Measurements from ENCODE around the gene CTSO. TPM values are rescaled to one million over a fixed set of nuclear protein-coding genes. Genes with fewer than 3 reads are reported as not detected.

CTSO gene
- polyA plus RNA-seq, 2 of the 4 experiments (the other 2 are of a cell fraction), result 0.81 to 2.0 TPM

- no peak overlapping the region for H3K27ac ChIP-seq
- POLR2A ChIA-PET, result no interaction called here
- H3K9me3 ChIP-seq, result no peaks in the 10 kb centered on the region
- H3K4me2 ChIP-seq, result no peak overlapping the region
- H3K4me3 ChIP-seq, result no peak overlapping the region
- H3K4me1 ChIP-seq, result 0 out of 3 replicates have a peak, but pooled peaks cover 6% of the 10 kb centered on the region
- FAIRE-seq (no peak), DNase-seq (ENCODE audit: low read depth in 1 of 2, low spot score in 1 of 2) (no peak), ATAC-seq (no peak)
- CTCF ChIA-PET, result no interaction called here
- WGBS (ENCODE audit: missing lambda C conversion rate), result 28% methylated on average over 3 of the region's 3 CpGs
- TF ChIP-seq RNF2 (IDR thresholded peaks at IDR 0.05; ENCODE audit: borderline replicate concordance, low read depth) (no peak), ZNF302 (CRISPR knock-in tag; IDR thresholded peaks at IDR 0.05) (no peak), KDM5A (IDR thresholded peaks at IDR 0.05) (no peak), ZFP36 (IDR thresholded peaks at IDR 0.05; ENCODE audit: borderline replicate concordance, partially characterized antibody) (no peak), CHD4 (IDR thresholded peaks at IDR 0.05; ENCODE audit: borderline replicate concordance) (no peak), NFE2L2 (conservative IDR thresholded peaks at IDR 0.05; ENCODE audit: low read length) (no peak), MAZ (IDR thresholded peaks at IDR 0.05; ENCODE audit: borderline replicate concordance, low read depth, low read length) (no peak), ATOH8 (CRISPR knock-in tag; IDR thresholded peaks at IDR 0.05; ENCODE audit: low read depth) (no peak), PBX3 (IDR thresholded peaks at IDR 0.05) (no peak), BHLHE40 (IDR thresholded peaks at IDR 0.05; ENCODE audit: low read depth, low read length) (no peak), CBX2 (IDR thresholded peaks at IDR 0.05; ENCODE audit: borderline replicate concordance, low read depth) (no peak), EHMT2 (IDR thresholded peaks at IDR 0.05; ENCODE audit: low read depth) (no peak), MYC (IDR thresholded peaks at IDR 0.05; ENCODE audit: borderline replicate concordance, low read length) (no peak)
Measured at GRCh38 chr4:155904331-155904730, 49.3 kb downstream of the CTSO start.

GRCh38 chr4:155903453-155903852 is 50.2 kb downstream of the CTSO start, which contains the start of gene TDO2:
TDO2 (plus strand) TSS chr4:155903696; CDS start chr4:155903759, 63 bp downstream.
- Histone ChIP-seq H3K4me1 (0 out of 3 replicates have a peak, but pooled peaks cover 6% of the 10 kb centered on the region), H3K4me2 (no peak within 1 kb of the TSS), H3K9me3 (no peaks in the 10 kb centered on the region), H3K27ac (no peak within 1 kb of the TSS), H3K4me3 (no peak within 1 kb of the TSS)
- ChIA-PET POLR2A (no interaction called here), CTCF (no interaction called here)
- FAIRE-seq (no peak), ATAC-seq (no peak), DNase-seq (ENCODE audit: low read depth in 1 of 2, low spot score in 1 of 2) (no peak)
- no peak for TF ChIP-seq HOXA7 (CRISPR knock-in tag; IDR thresholded peaks at IDR 0.05)
- no peak for TF ChIP-seq EP300 (IDR thresholded peaks at IDR 0.05)
- no peak for TF ChIP-seq CBX8 (IDR thresholded peaks at IDR 0.05)
- TF ChIP-seq HOXB13 (CRISPR knock-in tag; IDR thresholded peaks at IDR 0.05; ENCODE audit: low read depth), result no peak
- TF ChIP-seq KDM1A (IDR thresholded peaks at IDR 0.05; ENCODE audit: low read depth), result no peak
- no peak for TF ChIP-seq HDAC2 (IDR thresholded peaks at IDR 0.05)
- TF ChIP-seq ZFP36 (IDR thresholded peaks at IDR 0.05; ENCODE audit: borderline replicate concordance, partially characterized antibody), result no peak
- TF ChIP-seq TFCP2L1 (CRISPR knock-in tag; IDR thresholded peaks at IDR 0.05), result no peak
- TF ChIP-seq ZSCAN20 (CRISPR knock-in tag; IDR thresholded peaks at IDR 0.05), result no peak
- 7% methylated on average over 1 of the region's 1 CpG for WGBS (ENCODE audit: missing lambda C conversion rate)

- H3K4me2 ChIP-seq, result no peak overlapping the region
- POLR2A ChIA-PET, result no interaction called here
- H3K27ac ChIP-seq, result no peak overlapping the region
- no peaks in the 10 kb centered on the region for H3K9me3 ChIP-seq
- 0 out of 3 replicates have a peak, but pooled peaks cover 3% of the 10 kb centered on the region for H3K4me1 ChIP-seq
- H3K4me3 ChIP-seq, result no peak overlapping the region
- CTCF ChIA-PET, result no interaction called here
- 76% methylated on average over 2 of the region's 2 CpGs for WGBS (ENCODE audit: missing lambda C conversion rate)
- no peak for DNase-seq (ENCODE audit: low read depth in 1 of 2, low spot score in 1 of 2)
- no peak for ATAC-seq
- no peak for FAIRE-seq
- no peak for TF ChIP-seq EHMT2 (IDR thresholded peaks at IDR 0.05; ENCODE audit: low read depth)
- no peak for TF ChIP-seq ESRRA (IDR thresholded peaks at IDR 0.05; ENCODE audit: borderline replicate concordance, low read length)
- no peak for TF ChIP-seq POLR2A (IDR thresholded peaks at IDR 0.05; ENCODE audit: low read length)
- no peak for TF ChIP-seq RARB (CRISPR knock-in tag; IDR thresholded peaks at IDR 0.05)
- no peak for TF ChIP-seq E2F6 (IDR thresholded peaks at IDR 0.05; ENCODE audit: borderline replicate concordance, low read depth)
- no peak for TF ChIP-seq RCOR1 (IDR thresholded peaks at IDR 0.05; ENCODE audit: low read depth, low read length)
- TF ChIP-seq PBX3 (IDR thresholded peaks at IDR 0.05), result no peak
- TF ChIP-seq MAZ (IDR thresholded peaks at IDR 0.05; ENCODE audit: borderline replicate concordance, low read depth, low read length), result no peak
- no peak for TF ChIP-seq GATA3 (IDR thresholded peaks at IDR 0.05; ENCODE audit: borderline replicate concordance)
- TF ChIP-seq NR3C1 (IDR thresholded peaks at IDR 0.05), result no peak
- TF ChIP-seq USF2 (IDR thresholded peaks at IDR 0.05), result no peak
- no peak for TF ChIP-seq CHD4 (IDR thresholded peaks at IDR 0.05; ENCODE audit: borderline replicate concordance)
- TF ChIP-seq TFCP2L1 (CRISPR knock-in tag; IDR thresholded peaks at IDR 0.05), result no peak
- TF ChIP-seq SREBF2 (IDR thresholded peaks at IDR 0.05), result no peak
- TF ChIP-seq HEYL (CRISPR knock-in tag; IDR thresholded peaks at IDR 0.05), result no peak
- no peak for TF ChIP-seq EHF (CRISPR knock-in tag; IDR thresholded peaks at IDR 0.05)
- TF ChIP-seq EP300 (IDR thresholded peaks at IDR 0.05), result no peak
- no peak for TF ChIP-seq FOXS1 (CRISPR knock-in tag; IDR thresholded peaks at IDR 0.05)
Measured at GRCh38 chr4:155901013-155901412, 52.7 kb downstream of the CTSO start.
